H9 (cell line): ENCODE measurements around the gene GAD2. TPM values are rescaled to one million over a fixed set of nuclear protein-coding genes. Genes with fewer than 3 reads are reported as not detected.

ENCODE experiments used
- DNase-seq: peaks from one replicate; pipeline ENCODE4 v3.0.0-alpha.2; 2017
- H2AFZ ChIP-seq: one replicate; pipeline ENCODE4 v1.6.1; 2013; ENCODE audit warnings: mild to moderate bottlenecking, low read length, control low read depth, moderate library complexity
- H2AK5ac ChIP-seq: 2 replicates; pipeline ENCODE4 v1.6.1; 2013; ENCODE audit warnings: low read length, control low read depth, mixed read lengths; ENCODE audit not compliant: insufficient read length
- H2BK120ac ChIP-seq: one replicate; pipeline ENCODE4 v1.6.1; 2013; ENCODE audit warnings: low read depth, mild to moderate bottlenecking, low read length, control low read depth, inconsistent platforms; ENCODE audit not compliant: poor library complexity, severe bottlenecking
- H2BK12ac ChIP-seq: 2 replicates; pipeline ENCODE4 v1.6.1; 2013; ENCODE audit warnings: low read length, control low read depth, mixed read lengths, low read depth; ENCODE audit not compliant: insufficient read length
- H2BK15ac ChIP-seq: 2 replicates; pipeline ENCODE4 v1.6.1; 2013; ENCODE audit warnings: low read depth, low read length, control low read depth
- H2BK20ac ChIP-seq: one replicate; pipeline ENCODE4 v1.6.1; 2013; ENCODE audit warnings: low read depth, mild to moderate bottlenecking, low read length, control low read depth, inconsistent platforms; ENCODE audit not compliant: poor library complexity, severe bottlenecking
- H2BK5ac ChIP-seq: 2 replicates; pipeline ENCODE4 v1.6.1; 2013; ENCODE audit warnings: low read length, control low read depth, mixed read lengths; ENCODE audit not compliant: insufficient read length
- H3K14ac ChIP-seq: 2 replicates; pipeline ENCODE4 v1.6.1; 2013; ENCODE audit warnings: low read length, control low read depth; ENCODE audit not compliant: insufficient read depth
- H3K18ac ChIP-seq: 2 replicates; pipeline ENCODE4 v1.6.1; 2013; ENCODE audit warnings: low read depth, mild to moderate bottlenecking, mixed read lengths, low read length, control low read depth; ENCODE audit not compliant: insufficient read length
- H3K23ac ChIP-seq: 2 replicates; pipeline ENCODE4 v1.6.1; 2013; ENCODE audit warnings: low read length, control low read depth, mixed read lengths, low read depth; ENCODE audit not compliant: insufficient read length
- H3K23me2 ChIP-seq: 2 replicates; pipeline ENCODE4 v1.6.1; 2013; ENCODE audit warnings: low read depth, mild to moderate bottlenecking, mixed read lengths, low read length, control low read depth; ENCODE audit not compliant: insufficient read length, poor library complexity, severe bottlenecking
- H3K27ac ChIP-seq: 2 replicates; pipeline ENCODE4 v1.5.1; 2013; ENCODE audit warnings: low read length, control low read depth, mixed read lengths, low read depth; ENCODE audit not compliant: insufficient read length
- H3K27me3 ChIP-seq: 2 replicates; pipeline ENCODE4 v1.6.1; 2013; ENCODE audit warnings: low read length, control low read depth, inconsistent platforms; ENCODE audit not compliant: insufficient read depth
- H3K4ac ChIP-seq: 2 replicates; pipeline ENCODE4 v1.6.1; 2013; ENCODE audit warnings: low read depth, mild to moderate bottlenecking, control low read depth, inconsistent platforms, low read length, moderate library complexity
- H3K4me1 ChIP-seq: 2 replicates; pipeline ENCODE4 v1.6.1; 2013; ENCODE audit warnings: low read length, control low read depth, inconsistent platforms; ENCODE audit not compliant: insufficient read depth
- H3K4me2 ChIP-seq: 2 replicates; pipeline ENCODE4 v1.6.1; 2013; ENCODE audit warnings: low read length, control low read depth, mixed read lengths; ENCODE audit not compliant: insufficient read length, insufficient read depth
- H3K56ac ChIP-seq: 2 replicates; pipeline ENCODE4 v1.6.1; 2013; ENCODE audit warnings: low read depth, mild to moderate bottlenecking, mixed read lengths, low read length, control low read depth; ENCODE audit not compliant: insufficient read length
- H3K79me1 ChIP-seq: 2 replicates; pipeline ENCODE4 v1.6.1; 2013; ENCODE audit warnings: low read depth, mild to moderate bottlenecking, moderate library complexity, low read length, control low read depth, inconsistent platforms; ENCODE audit not compliant: insufficient read depth, poor library complexity, severe bottlenecking
- H3K79me2 ChIP-seq: 2 replicates; pipeline ENCODE4 v1.6.1; 2013; ENCODE audit warnings: low read length, control low read depth, inconsistent platforms; ENCODE audit not compliant: insufficient read depth
- H3K9ac ChIP-seq: 2 replicates; pipeline ENCODE4 v1.6.1; 2013; ENCODE audit warnings: low read length, control low read depth, mixed read lengths; ENCODE audit not compliant: insufficient read length; ENCODE audit errors: extremely low read depth
- H3K9me3 ChIP-seq: one replicate; pipeline ENCODE4 v1.6.1; 2013; ENCODE audit warnings: low read depth, low read length, inconsistent platforms; ENCODE audit not compliant: control insufficient read depth
- H3T11ph ChIP-seq: one replicate; pipeline ENCODE4 v1.6.1; 2013; ENCODE audit warnings: mild to moderate bottlenecking, low read length, control low read depth, inconsistent platforms
- H4K20me1 ChIP-seq: one replicate; pipeline ENCODE4 v1.6.1; 2013; ENCODE audit not compliant: control insufficient read depth, insufficient read length, insufficient read depth
- H4K5ac ChIP-seq: 2 replicates; pipeline ENCODE4 v1.6.1; 2013; ENCODE audit warnings: low read depth, mild to moderate bottlenecking, mixed read lengths, low read length, control low read depth; ENCODE audit not compliant: insufficient read length
- H4K8ac ChIP-seq: replicated peaks from 2 replicates; pipeline ENCODE4 v1.6.1; 2013; ENCODE audit warnings: low read length, control low read depth, mixed read lengths, low read depth; ENCODE audit not compliant: insufficient read length
- H4K91ac ChIP-seq: 2 replicates; pipeline ENCODE4 v1.6.1; 2013; ENCODE audit warnings: low read depth, mild to moderate bottlenecking, moderate library complexity, mixed read lengths, low read length, control low read depth; ENCODE audit not compliant: insufficient read length
- H3K27ac Mint-ChIP-seq, 3 experiments: 2 replicates in 2 of 3; 3 replicates in 1 of 3; pipeline ENCODE4 v1.8.0; 2020 to 2021; ENCODE audit warnings: mixed read lengths in 3 of 3, mild to moderate bottlenecking in 1 of 3, moderate library complexity in 1 of 3
- H3K27me3 Mint-ChIP-seq: 2 replicates; pipeline ENCODE4 v1.8.0; 2021; ENCODE audit warnings: low read depth, mild to moderate bottlenecking, moderate library complexity, mixed read lengths
- H3K36me3 Mint-ChIP-seq, 3 experiments: 2 replicates in 2 of 3; 3 replicates in 1 of 3; pipeline ENCODE4 v1.8.0; 2020 to 2021; ENCODE audit warnings: low read depth in 3 of 3, mixed read lengths in 3 of 3; ENCODE audit not compliant: insufficient read depth in 1 of 3
- H3K4me1 Mint-ChIP-seq, 2 experiments: 2 replicates each; pipeline ENCODE4 v1.8.0; 2020; ENCODE audit warnings: mixed read lengths in 2 of 2
- H3K4me3 Mint-ChIP-seq, 2 experiments: 2 replicates in 1 of 2; 3 replicates in 1 of 2; pipeline ENCODE4 v1.8.0; 2020 to 2021; ENCODE audit warnings: mild to moderate bottlenecking in 2 of 2, mixed read lengths in 2 of 2, moderate library complexity in 1 of 2
- H3K9me3 Mint-ChIP-seq, 2 experiments: 2 replicates in 1 of 2; 3 replicates in 1 of 2; pipeline ENCODE4 v1.8.0; 2020; ENCODE audit warnings: mild to moderate bottlenecking in 2 of 2, mixed read lengths in 2 of 2, moderate library complexity in 1 of 2
- CTCF ChIP-seq: fragments of 200-600 bp; sonication (generic); conservative IDR thresholded peaks from 3 replicates; pipeline ENCODE4 v1.8.0; 2021; ENCODE audit warnings: antibody characterized with exemption, mild to moderate bottlenecking
- WGBS: extraction: QIAGEN DNeasy Blood & Tissue Kit; methylation state at CpG from one replicate; pipeline ENCODE4 v1.1.7; 2013; ENCODE audit warnings: missing lambda C conversion rate, low lambda C conversion rate, mixed read lengths; ENCODE audit not compliant: insufficient read length; ENCODE audit errors: extremely low coverage; 5-methylcytosine and 5-hydroxymethylcytosine counted together
- total RNA-seq: library from RNA; stranded (reverse); gene quantifications from 2 replicates; pipeline ENCODE4 v1.2.1, GENCODE V29; 2021

GAD2 gene
- total RNA-seq, 1 experiment from 2014 or later: 2.0 TPM

GRCh38 chr10:26326851-26327250 lies 110.3 kb downstream of the GAD2 start:
- no peak overlapping the region for H3K4me2 ChIP-seq
- no peak overlapping the region for H3K18ac ChIP-seq
- H2BK5ac ChIP-seq: no peak overlapping the region
- no peaks in the 10 kb centered on the region for H3K9me3 Mint-ChIP-seq
- H4K20me1 ChIP-seq: no peaks in the 10 kb centered on the region
- H3K79me2 ChIP-seq: no peaks in the 10 kb centered on the region
- no peak overlapping the region for H3K27ac ChIP-seq
- H2BK12ac ChIP-seq: no peak overlapping the region
- H2BK20ac ChIP-seq: no peak overlapping the region
- H2AFZ ChIP-seq: no peak overlapping the region
- WGBS: no CpG with 5 or more reads among the region's 3 CpGs
- DNase-seq: no peak
- H3K9ac ChIP-seq: no peak overlapping the region
- H4K8ac ChIP-seq: no peak overlapping the region
- H2BK120ac ChIP-seq: no peak overlapping the region
- no peaks in the 10 kb centered on the region for H3K23me2 ChIP-seq
- H3K27me3 ChIP-seq: no peaks in the 10 kb centered on the region
- no peak overlapping the region for H4K91ac ChIP-seq
- no peak overlapping the region for H2BK15ac ChIP-seq
- H3K27ac Mint-ChIP-seq: no peak overlapping the region
- H3K23ac ChIP-seq: no peak overlapping the region
- no peak overlapping the region for H3K4me3 Mint-ChIP-seq
- H3K4me1 ChIP-seq: no peaks in the 10 kb centered on the region
- H2AK5ac ChIP-seq: no peak overlapping the region
- no peak overlapping the region for H3K4ac ChIP-seq
- H3K14ac ChIP-seq: no peak overlapping the region
- no peaks in the 10 kb centered on the region for H3K4me1 Mint-ChIP-seq
- H3K36me3 Mint-ChIP-seq: no peaks in the 10 kb centered on the region
- no peak overlapping the region for H3K56ac ChIP-seq
- no peaks in the 10 kb centered on the region for H3K79me1 ChIP-seq
- H3K9me3 ChIP-seq: no peaks in the 10 kb centered on the region
- no peak overlapping the region for H4K5ac ChIP-seq
- no peak overlapping the region for H3T11ph ChIP-seq
- TF ChIP-seq CTCF: no peak
- H3K27me3 Mint-ChIP-seq: no peaks in the 10 kb centered on the region
